Natural killer cell (primary cell): ENCODE measurements around the gene SRP19. TPM values are rescaled to one million over a fixed set of nuclear protein-coding genes. Genes with fewer than 3 reads are reported as not detected.

ENCODE experiments used
- ATAC-seq, 3 donors: fragments of 150-1000 bp in 2 of 3; fragments of 200-7000 bp in 1 of 3; cut with Tn5 transposase; 1 replicate in 1 of 3; 2 replicates in 2 of 3; pipeline ENCODE4 v1.10.0; 2021; ENCODE audit warnings: mild to moderate bottlenecking in 2 of 3, moderate library complexity in 2 of 3
- DNase-seq, 2 donors: peaks; one replicate each; pipeline versions ENCODE4 v3.0.0 to v3.0.0-alpha.2; 2013 to 2021; ENCODE audit warnings: mixed read lengths in 1 of 2
- H3K27ac ChIP-seq: one replicate; pipeline ENCODE4 v1.5.1; 2013; ENCODE audit warnings: mild to moderate bottlenecking, low read length
- H3K27me3 ChIP-seq: one replicate; pipeline ENCODE4 v1.6.1; 2013; ENCODE audit warnings: low read length; ENCODE audit not compliant: control insufficient read depth, insufficient read depth
- H3K36me3 ChIP-seq: one replicate; pipeline ENCODE4 v1.6.1; 2013; ENCODE audit warnings: low read length; ENCODE audit not compliant: control insufficient read depth, insufficient read depth
- H3K4me1 ChIP-seq: one replicate; pipeline ENCODE4 v1.6.1; 2013; ENCODE audit warnings: low read length; ENCODE audit not compliant: control insufficient read depth, insufficient read depth
- H3K4me3 ChIP-seq: one replicate; pipeline ENCODE4 v1.5.1; 2013; ENCODE audit warnings: low read length
- H3K9me3 ChIP-seq: one replicate; pipeline ENCODE4 v1.6.1; 2013; ENCODE audit warnings: low read length; ENCODE audit not compliant: control insufficient read depth, insufficient read depth
- H3K27ac Mint-ChIP-seq, 2 donors: one replicate each; pipeline ENCODE4 v1.8.0; 2022; ENCODE audit warnings: mild to moderate bottlenecking in 2 of 2, mixed read lengths in 2 of 2, moderate library complexity in 1 of 2
- H3K27me3 Mint-ChIP-seq, 2 donors: one replicate each; pipeline ENCODE4 v1.8.0; 2022; ENCODE audit warnings: low read depth in 2 of 2, mixed read lengths in 2 of 2
- H3K36me3 Mint-ChIP-seq: one replicate; pipeline ENCODE4 v1.8.0; 2022; ENCODE audit warnings: mixed read lengths
- H3K4me1 Mint-ChIP-seq, 2 donors: one replicate each; pipeline ENCODE4 v1.8.0; 2022; ENCODE audit warnings: mixed read lengths in 2 of 2
- H3K4me3 Mint-ChIP-seq: one replicate; pipeline ENCODE4 v1.8.0; 2022; ENCODE audit warnings: mild to moderate bottlenecking, moderate library complexity, mixed read lengths
- H3K9me3 Mint-ChIP-seq, 2 donors: one replicate each; pipeline ENCODE4 v1.8.0; 2022; ENCODE audit warnings: mixed read lengths in 2 of 2
- CTCF ChIP-seq: fragments of 200-600 bp; IDR thresholded peaks from one replicate; pipeline ENCODE4 v1.8.0; 2022; ENCODE audit warnings: antibody characterized with exemption
- WGBS: methylation state at CpG from one replicate; pipeline ENCODE4 v1.1.7; 2013; ENCODE audit warnings: missing lambda C conversion rate; ENCODE audit not compliant: insufficient coverage; 5-methylcytosine and 5-hydroxymethylcytosine counted together
- intact Hi-C: fragments of 100-400 bp; cut with micrococcal nuclease; formaldehyde crosslinking; loops from one replicate; pipeline ENCODE4 v1.14.2; 2022
- total RNA-seq, 4 donors: library from RNA; stranded (reverse); fragments of 120-200 nt in 1 of 4; gene quantifications; one replicate each; pipeline versions ENCODE4 v1.2.3 to v1.2.4, GENCODE V29; 2013 to 2022

Gene SRP19
- 10 to 100 TPM; 52.8 to 58.5 (median 54.7) TPM for total RNA-seq
- 114 TPM for total RNA-seq (2013)

- DNase-seq (peak; percentile 87 to 97), ATAC-seq (peak; percentile 93 to 97 (median 96))
- H3K27me3 Mint-ChIP-seq = peaks cover 9 to 24% of the 10 kb centered on the region in 2 donors
- peaks cover 24 to 35% of the 10 kb centered on the region in 2 donors for H3K4me1 Mint-ChIP-seq
- peak within 1 kb of the TSS; percentile 75 for H3K4me3 ChIP-seq
- H3K27ac ChIP-seq = peak within 1 kb of the TSS; percentile 78
- H3K9me3 ChIP-seq = no peaks in the 10 kb centered on the region
- under 1% methylated on average over 47 of the region's 47 CpGs for WGBS
- H3K36me3 ChIP-seq = peaks cover 19% of the 10 kb centered on the region
- H3K36me3 Mint-ChIP-seq = no peaks in the 10 kb centered on the region
- H3K4me3 Mint-ChIP-seq = peak within 1 kb of the TSS; percentile 96
- peaks cover 25% of the 10 kb centered on the region for H3K4me1 ChIP-seq
- no peaks in the 10 kb centered on the region for H3K9me3 Mint-ChIP-seq
- H3K27ac Mint-ChIP-seq = peak within 1 kb of the TSS; percentile 95 to 96
- peaks cover 5% of the 10 kb centered on the region for H3K27me3 ChIP-seq
- intact Hi-C loops = loop anchor here (1.0 to 5.0 kb wide), 3 partner anchors 61 to 154 kb away; partner anchors contain the start of genes APC and REEP5
- no peak for TF ChIP-seq CTCF
Measured at GRCh38 chr5:112860929-112861637, at the start of gene SRP19. Gene SRP19 (plus strand): TSS chr5:112861287. CDS start chr5:112861377, 90 bp downstream.

GRCh38 chr5:112812549-112812948 lies 48.5 kb upstream of the SRP19 start:
- H3K27ac Mint-ChIP-seq = peak overlapping the region in 1 of 2 donors; percentile 7
- WGBS = no CpG with 5 or more reads among the region's 1 CpG
- peaks cover 17% of the 10 kb centered on the region for H3K36me3 ChIP-seq
- H3K4me1 Mint-ChIP-seq = no peaks in the 10 kb centered on the region
- H3K9me3 Mint-ChIP-seq = no peaks in the 10 kb centered on the region
- H3K27me3 ChIP-seq = no peaks in the 10 kb centered on the region
- no peak for TF ChIP-seq CTCF
- H3K4me3 Mint-ChIP-seq = no peak overlapping the region
- no peaks in the 10 kb centered on the region for H3K36me3 Mint-ChIP-seq
- H3K27ac ChIP-seq = no peak overlapping the region
- no peak for ATAC-seq
- H3K9me3 ChIP-seq = no peaks in the 10 kb centered on the region
- no peaks in the 10 kb centered on the region for H3K4me1 ChIP-seq
- no peak overlapping the region for H3K4me3 ChIP-seq
- intact Hi-C loops = no loop called here
- no peak for DNase-seq
- H3K27me3 Mint-ChIP-seq = no peaks in the 10 kb centered on the region

- no peaks in the 10 kb centered on the region for H3K4me1 ChIP-seq
- no peak overlapping the region for H3K27ac ChIP-seq
- no peaks in the 10 kb centered on the region for H3K27me3 Mint-ChIP-seq
- H3K4me3 Mint-ChIP-seq = no peak overlapping the region
- no peaks in the 10 kb centered on the region for H3K27me3 ChIP-seq
- intact Hi-C loops = no loop called here
- no peak overlapping the region for H3K27ac Mint-ChIP-seq
- H3K4me1 Mint-ChIP-seq = no peaks in the 10 kb centered on the region
- no CpG with 5 or more reads among the region's 1 CpG for WGBS
- H3K36me3 ChIP-seq = peaks cover 46% of the 10 kb centered on the region
- TF ChIP-seq CTCF = no peak
- peaks cover 9% of the 10 kb centered on the region for H3K36me3 Mint-ChIP-seq
- DNase-seq = no peak
- no peak for ATAC-seq
- H3K9me3 ChIP-seq = no peaks in the 10 kb centered on the region
- H3K9me3 Mint-ChIP-seq = no peaks in the 10 kb centered on the region
- no peak overlapping the region for H3K4me3 ChIP-seq
Measured at GRCh38 chr5:112820246-112820645, 40.8 kb upstream of the SRP19 start.

GRCh38 chr5:112822456-112822855 lies 38.6 kb upstream of the SRP19 start:
- Mint-ChIP-seq H3K36me3 (peaks cover 9% of the 10 kb centered on the region), H3K27ac (no peak overlapping the region), H3K4me3 (no peak overlapping the region), H3K4me1 (no peaks in the 10 kb centered on the region), H3K9me3 (no peaks in the 10 kb centered on the region), H3K27me3 (no peaks in the 10 kb centered on the region)
- no peak for DNase-seq
- ATAC-seq = no peak
- Histone ChIP-seq H3K4me1 (no peaks in the 10 kb centered on the region), H3K27me3 (no peaks in the 10 kb centered on the region), H3K4me3 (no peak overlapping the region), H3K36me3 (peaks cover 45% of the 10 kb centered on the region), H3K27ac (no peak overlapping the region), H3K9me3 (no peaks in the 10 kb centered on the region)
- no peak for TF ChIP-seq CTCF
- intact Hi-C loops = no loop called here
- WGBS = 73% methylated on average over 4 of the region's 4 CpGs
